ENCODE data around the gene VSIG8. TPM values are rescaled to one million over a fixed set of nuclear protein-coding genes. Genes with fewer than 3 reads are reported as not detected.

VSIG8 gene, protein sequence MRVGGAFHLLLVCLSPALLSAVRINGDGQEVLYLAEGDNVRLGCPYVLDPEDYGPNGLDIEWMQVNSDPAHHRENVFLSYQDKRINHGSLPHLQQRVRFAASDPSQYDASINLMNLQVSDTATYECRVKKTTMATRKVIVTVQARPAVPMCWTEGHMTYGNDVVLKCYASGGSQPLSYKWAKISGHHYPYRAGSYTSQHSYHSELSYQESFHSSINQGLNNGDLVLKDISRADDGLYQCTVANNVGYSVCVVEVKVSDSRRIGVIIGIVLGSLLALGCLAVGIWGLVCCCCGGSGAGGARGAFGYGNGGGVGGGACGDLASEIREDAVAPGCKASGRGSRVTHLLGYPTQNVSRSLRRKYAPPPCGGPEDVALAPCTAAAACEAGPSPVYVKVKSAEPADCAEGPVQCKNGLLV
- not detected in 2 replicates for total RNA-seq

DNA sequence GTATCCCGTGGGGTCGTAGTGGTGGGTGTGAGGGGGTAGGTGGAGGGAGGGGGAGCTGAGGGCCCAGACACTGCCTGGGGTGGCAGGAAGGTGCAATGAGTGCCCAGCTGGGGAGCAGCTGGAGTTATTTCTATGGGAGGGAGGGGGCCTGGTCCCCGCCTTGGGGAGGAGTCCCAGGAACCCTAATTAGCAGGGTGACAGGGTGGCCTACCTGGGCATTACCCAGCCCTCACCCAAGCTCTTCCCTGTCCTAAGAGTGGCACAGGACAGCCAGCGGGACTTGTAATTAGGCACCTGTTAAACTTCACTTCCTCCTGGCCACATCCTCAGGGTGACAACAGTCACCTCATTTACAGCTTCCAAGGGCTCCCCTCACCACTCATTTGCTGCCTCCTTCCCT lies at the start of gene VSIG8:
TSS of gene VSIG8 (minus strand) at position 101 of the 400 bp plus-strand sequence. CDS start 136 bp downstream, outside the sequence.

GRCh38 chr1:159900086-159900680 lies 37.7 kb upstream of the VSIG8 start, which contains the start of gene CFAP45:
TSS of gene CFAP45 (minus strand) at chr1:159900165. CDS start at chr1:159900098, 67 bp downstream.

DNA sequence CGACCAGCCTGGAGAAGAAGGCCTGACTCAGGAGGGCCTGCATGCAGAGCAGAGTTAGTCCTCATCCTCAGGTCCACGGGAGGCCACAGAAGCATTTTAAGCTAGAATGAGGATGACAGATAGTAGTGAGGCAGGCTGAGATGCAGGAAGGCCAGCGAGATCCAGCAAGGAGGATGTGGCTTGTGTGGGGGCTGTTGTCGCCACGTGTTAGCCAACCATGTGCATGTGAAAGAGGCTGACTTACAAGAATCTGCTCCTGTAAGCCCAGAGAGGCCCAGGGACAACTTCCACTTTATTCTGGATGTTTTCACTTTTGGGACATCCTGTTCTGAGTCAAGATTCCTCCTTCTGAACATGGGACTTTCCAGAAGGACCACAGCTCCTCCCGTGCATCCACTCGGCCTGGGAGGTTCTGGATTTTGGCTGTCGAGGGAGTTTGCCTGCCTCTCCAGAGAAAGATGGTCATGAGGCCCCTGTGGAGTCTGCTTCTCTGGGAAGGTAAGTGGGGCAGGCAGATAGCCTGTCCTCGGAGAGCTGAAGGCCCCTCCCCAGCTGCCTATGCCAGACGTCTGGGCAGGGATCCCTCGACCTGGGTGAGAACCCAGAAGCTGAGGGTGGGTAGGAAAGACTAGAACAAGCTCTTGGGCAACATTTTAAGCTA lies 35.9 kb downstream of the VSIG8 start, which contains the start of gene SLAMF8:
TSS of gene SLAMF8 (plus strand) at position 433 of the 661 bp plus-strand sequence. CDS start at position 459, 26 bp downstream.

Other genes with a start within 250 kb of the VSIG8 start
- gene CRP, start 148.1 kb downstream of the VSIG8 start, total RNA-seq, result not detected in 2 replicates
- 18.2 and 49.2 TPM in 2 replicates for gene DUSP23, start 81.7 kb downstream of the VSIG8 start, total RNA-seq
- gene FCRL6, start 60.3 kb downstream of the VSIG8 start, total RNA-seq, result not detected in 2 replicates
- not detected in 2 replicates for gene SLAMF8, start 35.8 kb downstream of the VSIG8 start, total RNA-seq
- gene CFAP45, start 37.5 kb upstream of the VSIG8 start, total RNA-seq, result 0.13 and 0.16 TPM in 2 replicates
- 305 and 327 TPM in 2 replicates for gene TAGLN2, start 62.9 kb upstream of the VSIG8 start, total RNA-seq
- gene IGSF9, start 83.0 kb upstream of the VSIG8 start, total RNA-seq, result not detected in 2 replicates
- gene SLAMF9, start 91.6 kb upstream of the VSIG8 start, total RNA-seq, result not detected in 2 replicates
- gene PIGM, start 169.3 kb upstream of the VSIG8 start, total RNA-seq, result 1.6 and 4.0 TPM in 2 replicates
- gene KCNJ10, start 207.5 kb upstream of the VSIG8 start, total RNA-seq, result not detected in 2 replicates
- not detected in 2 replicates for gene KCNJ9, start 218.9 kb upstream of the VSIG8 start, total RNA-seq
- gene IGSF8, start 236.0 kb upstream of the VSIG8 start, total RNA-seq, result 7.4 and 15.1 TPM in 2 replicates